Nephron progenitor cell (in vitro differentiated cells): ENCODE measurements around the gene CRY2.
A peak's percentile ranks its signal among the peaks of the same experiment; 100 is the strongest.

Experiments used
- DNase-seq: peaks from one replicate; pipeline ENCODE4 v3.0.0; 2021
- H3K27ac Mint-ChIP-seq: 2 replicates; pipeline ENCODE4 v1.8.0; 2021; ENCODE audit warnings: mild to moderate bottlenecking, moderate library complexity, mixed read lengths
- H3K27me3 Mint-ChIP-seq: 2 replicates; pipeline ENCODE4 v1.8.0; 2021; ENCODE audit warnings: mild to moderate bottlenecking, low read depth, mixed read lengths; ENCODE audit not compliant: poor library complexity
- H3K36me3 Mint-ChIP-seq: 2 replicates; pipeline ENCODE4 v1.8.0; 2021; ENCODE audit warnings: low read depth, mixed read lengths
- H3K4me1 Mint-ChIP-seq: 2 replicates; pipeline ENCODE4 v1.8.0; 2021; ENCODE audit warnings: mixed read lengths
- H3K4me3 Mint-ChIP-seq: 2 replicates; pipeline ENCODE4 v1.8.0; 2021; ENCODE audit warnings: mild to moderate bottlenecking, moderate library complexity, mixed read lengths
- H3K9me3 Mint-ChIP-seq: 2 replicates; pipeline ENCODE4 v1.8.0; 2021; ENCODE audit warnings: mild to moderate bottlenecking, moderate library complexity, mixed read lengths
- TF ChIP-seq, protein P1 (sequence below): fragments of 200-600 bp; sonication (generic); IDR thresholded peaks from 2 replicates; pipeline ENCODE4 v1.5.0; 2021; ENCODE audit warnings: antibody characterized with exemption

Gene CRY2

DNA sequence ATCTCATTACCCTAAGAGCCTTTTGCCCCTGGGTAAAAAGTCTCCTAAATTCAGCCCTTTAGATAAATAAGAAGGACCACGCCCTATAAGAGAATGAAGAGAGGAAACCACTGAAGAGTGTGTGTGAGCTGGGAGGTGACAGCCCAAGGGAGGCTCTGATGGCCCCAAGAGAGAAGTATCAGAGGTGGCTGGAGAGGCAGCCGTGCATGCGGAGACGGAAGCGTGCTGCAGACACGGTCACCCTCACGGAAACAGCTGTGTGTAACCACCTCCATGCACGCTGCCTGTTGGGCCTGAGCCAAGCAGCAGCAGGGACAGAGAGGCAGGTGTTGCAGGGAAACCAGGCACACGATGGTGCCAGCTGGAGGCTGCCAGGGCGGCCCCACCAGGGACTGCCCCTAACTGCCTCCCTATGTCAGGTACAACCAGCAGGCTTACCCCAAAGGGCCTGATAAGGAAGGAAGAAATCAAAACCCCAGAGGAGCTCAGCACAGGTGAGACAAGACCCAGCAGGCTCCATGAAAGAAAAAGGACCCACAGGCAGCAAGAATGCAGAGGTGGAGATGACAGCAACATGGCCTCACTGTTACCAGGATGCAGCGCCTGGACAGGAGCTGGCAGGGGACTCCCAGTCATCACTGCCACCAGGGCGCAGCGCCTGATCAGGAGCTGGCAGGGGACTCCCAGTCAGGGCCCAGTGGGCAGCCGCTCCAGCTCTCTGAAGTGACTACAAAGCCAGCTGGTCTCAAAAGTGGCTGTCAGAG lies 82.9 kb downstream of the CRY2 start:
- Mint-ChIP-seq H3K4me1 (peaks cover 41% of the 10 kb centered on the region), H3K9me3 (no peaks in the 10 kb centered on the region), H3K27ac (peak overlapping the region; percentile 66), H3K27me3 (peaks cover 18% of the 10 kb centered on the region), H3K36me3 (peaks cover 33% of the 10 kb centered on the region), H3K4me3 (no peak overlapping the region)
- DNase-seq = no peak
- TF ChIP-seq, protein P1, sequence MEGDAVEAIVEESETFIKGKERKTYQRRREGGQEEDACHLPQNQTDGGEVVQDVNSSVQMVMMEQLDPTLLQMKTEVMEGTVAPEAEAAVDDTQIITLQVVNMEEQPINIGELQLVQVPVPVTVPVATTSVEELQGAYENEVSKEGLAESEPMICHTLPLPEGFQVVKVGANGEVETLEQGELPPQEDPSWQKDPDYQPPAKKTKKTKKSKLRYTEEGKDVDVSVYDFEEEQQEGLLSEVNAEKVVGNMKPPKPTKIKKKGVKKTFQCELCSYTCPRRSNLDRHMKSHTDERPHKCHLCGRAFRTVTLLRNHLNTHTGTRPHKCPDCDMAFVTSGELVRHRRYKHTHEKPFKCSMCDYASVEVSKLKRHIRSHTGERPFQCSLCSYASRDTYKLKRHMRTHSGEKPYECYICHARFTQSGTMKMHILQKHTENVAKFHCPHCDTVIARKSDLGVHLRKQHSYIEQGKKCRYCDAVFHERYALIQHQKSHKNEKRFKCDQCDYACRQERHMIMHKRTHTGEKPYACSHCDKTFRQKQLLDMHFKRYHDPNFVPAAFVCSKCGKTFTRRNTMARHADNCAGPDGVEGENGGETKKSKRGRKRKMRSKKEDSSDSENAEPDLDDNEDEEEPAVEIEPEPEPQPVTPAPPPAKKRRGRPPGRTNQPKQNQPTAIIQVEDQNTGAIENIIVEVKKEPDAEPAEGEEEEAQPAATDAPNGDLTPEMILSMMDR = no peak

DNA sequence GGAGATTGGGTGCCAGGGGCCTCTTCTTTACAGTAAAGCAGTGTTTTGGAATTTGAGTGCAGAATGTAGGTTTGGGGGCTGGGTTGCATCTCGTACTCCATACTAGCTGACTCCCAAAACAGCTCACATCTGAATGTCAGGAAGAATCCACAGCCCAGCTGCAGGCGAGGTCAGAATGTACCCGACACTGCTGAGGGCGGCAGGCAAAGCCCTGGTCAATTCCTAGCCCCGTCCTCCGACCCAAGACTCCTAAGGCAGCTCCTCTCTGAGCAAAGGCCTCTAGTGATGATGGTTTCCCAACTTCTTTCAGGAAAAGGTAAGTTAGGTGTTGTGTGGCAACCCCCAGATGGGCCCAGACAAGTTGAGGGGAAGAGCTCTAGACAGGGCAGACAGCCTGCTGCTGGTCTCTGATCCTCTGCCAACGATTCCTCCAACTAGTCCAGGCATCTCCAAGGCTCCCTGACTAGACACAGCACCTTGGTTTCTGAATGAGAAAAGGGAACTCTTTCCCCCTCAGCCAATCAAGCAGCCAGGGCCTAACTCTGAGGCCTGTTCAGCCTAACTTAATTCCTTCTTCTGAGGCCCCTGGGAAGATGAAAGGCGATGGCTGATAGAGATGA lies 83.8 kb downstream of the CRY2 start:
- no peak overlapping the region for H3K4me3 Mint-ChIP-seq
- DNase-seq = no peak
- TF ChIP-seq, protein P1 = no peak
- H3K4me1 Mint-ChIP-seq = peaks cover 41% of the 10 kb centered on the region
- H3K9me3 Mint-ChIP-seq = no peaks in the 10 kb centered on the region
- peaks cover 33% of the 10 kb centered on the region for H3K36me3 Mint-ChIP-seq
- peak overlapping the region; percentile 65 for H3K27ac Mint-ChIP-seq
- peaks cover 11% of the 10 kb centered on the region for H3K27me3 Mint-ChIP-seq

DNA sequence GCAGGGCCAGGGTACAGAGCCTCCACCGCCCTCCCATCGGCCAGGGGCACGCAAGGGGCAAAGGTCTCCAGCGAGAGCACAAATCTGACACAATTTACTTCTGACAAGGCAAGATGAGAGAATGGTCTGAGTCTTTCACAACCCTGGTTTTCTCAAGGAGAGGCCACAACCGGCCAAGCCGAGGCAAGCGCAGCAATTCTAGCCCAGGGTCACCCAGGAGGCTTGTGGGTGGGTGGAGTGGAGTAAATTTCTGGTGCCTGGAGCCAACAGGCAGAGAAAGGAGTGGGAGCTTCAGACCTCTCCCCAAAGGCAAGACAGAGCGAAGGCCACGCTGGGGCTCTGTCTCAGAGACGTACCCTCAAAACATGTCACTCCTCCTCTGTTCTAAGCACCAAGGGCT lies 84.5 kb downstream of the CRY2 start:
- Mint-ChIP-seq H3K4me1 (peaks cover 41% of the 10 kb centered on the region), H3K27me3 (peaks cover 6% of the 10 kb centered on the region), H3K4me3 (no peak overlapping the region), H3K9me3 (no peaks in the 10 kb centered on the region), H3K36me3 (peaks cover 37% of the 10 kb centered on the region), H3K27ac (peak overlapping the region; percentile 65)
- no peak for DNase-seq
- TF ChIP-seq, protein P1 = no peak

DNA sequence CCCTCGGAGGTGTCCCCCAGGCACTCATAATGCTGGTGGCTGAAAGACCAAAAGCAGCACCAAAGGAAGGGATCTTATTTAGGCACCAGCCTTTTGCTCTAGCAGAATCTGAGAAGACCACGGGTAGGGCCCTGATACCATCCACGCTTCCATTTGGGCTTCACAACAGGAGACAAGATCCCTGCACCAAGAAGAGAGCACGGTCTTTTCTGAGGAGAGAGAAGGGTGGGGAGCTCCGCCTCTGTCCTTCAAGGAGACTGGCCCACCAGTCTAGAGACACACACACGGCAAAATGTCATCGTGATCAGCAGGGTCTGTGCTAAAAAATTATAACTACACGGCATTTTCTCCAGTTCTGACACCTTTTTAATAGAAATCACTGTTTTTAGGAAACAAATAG lies 84.9 kb downstream of the CRY2 start:
- TF ChIP-seq, protein P1 = no peak
- no peak overlapping the region for H3K27ac Mint-ChIP-seq
- peaks cover 6% of the 10 kb centered on the region for H3K27me3 Mint-ChIP-seq
- no peak overlapping the region for H3K4me3 Mint-ChIP-seq
- no peak for DNase-seq
- H3K4me1 Mint-ChIP-seq = peaks cover 41% of the 10 kb centered on the region
- H3K36me3 Mint-ChIP-seq = peaks cover 41% of the 10 kb centered on the region
- H3K9me3 Mint-ChIP-seq = no peaks in the 10 kb centered on the region
